ENCODE results near the gene MMP23B. TPM values are rescaled to one million over a fixed set of nuclear protein-coding genes. Genes with fewer than 3 reads are reported as not detected.
A peak's percentile ranks its signal among the peaks of the same experiment; 100 is the strongest.
"Not testable (repeated sequence)": the region's sequence is repeated elsewhere in the genome, so short reads cannot be mapped to it uniquely, and the experiment has no call there.

MMP23B gene
- total RNA-seq, 3 donors from 2014 or later: 7.2 to 8.7 (median 7.4) TPM

DNA sequence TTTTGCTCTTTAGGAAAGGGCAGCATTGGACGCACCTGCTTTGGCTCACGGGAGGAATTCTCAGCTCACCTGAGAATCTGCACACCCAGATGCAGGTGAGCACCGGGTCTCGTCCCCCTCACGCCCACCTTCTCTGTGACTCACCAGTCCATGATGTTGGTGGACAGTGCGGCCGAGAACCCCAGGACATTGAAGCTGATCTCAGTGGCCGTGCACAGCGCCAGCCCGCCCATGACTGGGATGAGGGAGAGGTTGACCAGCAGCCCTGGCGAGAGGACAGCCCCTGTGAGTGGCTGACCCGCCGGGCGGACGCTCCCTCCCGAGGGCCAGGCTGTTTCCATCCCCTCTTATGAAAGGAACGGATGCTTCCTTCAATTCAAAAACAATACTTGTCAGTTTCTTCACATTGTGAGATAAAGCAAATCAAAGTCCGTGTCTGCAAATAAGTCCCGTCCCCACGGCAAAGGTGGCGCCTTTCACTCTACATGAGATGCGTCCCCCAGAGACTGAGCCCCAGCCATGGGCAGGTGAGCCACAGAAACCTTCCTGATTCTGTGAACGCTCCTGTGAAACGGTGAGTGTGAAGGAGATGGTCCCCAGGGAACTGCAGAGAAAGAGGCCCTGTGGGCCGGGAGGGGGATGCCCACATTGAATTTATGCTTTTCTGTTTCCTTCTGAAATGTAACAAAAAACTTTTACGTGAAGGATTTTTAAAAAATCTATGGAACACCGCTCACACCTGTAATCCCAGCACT is 39.6 kb downstream of the MMP23B start:
- TF ChIP-seq, protein P1, sequence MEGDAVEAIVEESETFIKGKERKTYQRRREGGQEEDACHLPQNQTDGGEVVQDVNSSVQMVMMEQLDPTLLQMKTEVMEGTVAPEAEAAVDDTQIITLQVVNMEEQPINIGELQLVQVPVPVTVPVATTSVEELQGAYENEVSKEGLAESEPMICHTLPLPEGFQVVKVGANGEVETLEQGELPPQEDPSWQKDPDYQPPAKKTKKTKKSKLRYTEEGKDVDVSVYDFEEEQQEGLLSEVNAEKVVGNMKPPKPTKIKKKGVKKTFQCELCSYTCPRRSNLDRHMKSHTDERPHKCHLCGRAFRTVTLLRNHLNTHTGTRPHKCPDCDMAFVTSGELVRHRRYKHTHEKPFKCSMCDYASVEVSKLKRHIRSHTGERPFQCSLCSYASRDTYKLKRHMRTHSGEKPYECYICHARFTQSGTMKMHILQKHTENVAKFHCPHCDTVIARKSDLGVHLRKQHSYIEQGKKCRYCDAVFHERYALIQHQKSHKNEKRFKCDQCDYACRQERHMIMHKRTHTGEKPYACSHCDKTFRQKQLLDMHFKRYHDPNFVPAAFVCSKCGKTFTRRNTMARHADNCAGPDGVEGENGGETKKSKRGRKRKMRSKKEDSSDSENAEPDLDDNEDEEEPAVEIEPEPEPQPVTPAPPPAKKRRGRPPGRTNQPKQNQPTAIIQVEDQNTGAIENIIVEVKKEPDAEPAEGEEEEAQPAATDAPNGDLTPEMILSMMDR (IDR thresholded peaks at IDR 0.05): no peak
- ATAC-seq: no peak
- peak in 1 of 3 donors; percentile 42 for DNase-seq
- intact Hi-C loops (cut with DNase I, micrococcal nuclease): no loop called here
- H3K4me3 ChIP-seq: no peak overlapping the region
- no peaks in the 10 kb centered on the region for H3K9me3 ChIP-seq
- H3K4me1 ChIP-seq (ENCODE audit: low read depth): no peaks in the 10 kb centered on the region
- H3K36me3 ChIP-seq (ENCODE audit: low read depth): no peaks in the 10 kb centered on the region

DNA sequence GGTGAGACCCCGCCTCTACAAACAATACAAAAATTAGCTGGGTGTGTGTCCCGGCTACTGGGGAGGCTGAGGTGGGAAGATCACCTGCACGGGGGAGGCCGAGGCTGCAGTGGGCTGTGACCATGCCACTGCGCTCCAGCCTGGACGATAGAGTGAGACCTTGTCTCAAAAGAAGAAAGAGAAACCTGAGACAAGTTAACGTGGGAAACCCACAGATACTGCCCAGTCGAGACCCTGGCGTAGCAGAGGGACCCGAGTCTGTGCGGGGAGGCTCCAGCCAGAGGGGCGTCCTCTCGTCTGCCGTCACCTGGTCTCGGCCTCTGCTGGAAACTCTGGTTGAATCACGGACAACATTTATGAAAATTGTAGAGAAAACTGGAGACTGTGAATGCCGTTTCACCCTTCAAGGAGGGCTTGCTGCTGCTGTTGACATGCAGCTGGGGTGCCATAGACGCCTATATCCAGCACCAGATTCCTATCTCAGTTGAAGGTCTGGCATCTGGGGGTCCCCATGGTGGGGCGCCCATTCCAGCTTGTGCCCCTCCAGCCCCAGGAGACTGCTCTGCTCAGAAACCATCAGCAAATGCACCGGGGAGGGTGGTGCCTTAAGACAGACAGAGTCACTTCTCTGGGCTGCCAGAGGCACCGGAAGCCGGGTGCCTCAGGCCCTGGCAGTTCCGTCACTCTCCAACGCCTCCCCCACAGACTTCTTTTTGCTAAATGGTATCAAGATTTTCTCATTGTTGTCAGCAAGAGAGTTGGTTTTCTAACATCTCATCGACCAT is 40.4 kb downstream of the MMP23B start:
- intact Hi-C loops (cut with DNase I, micrococcal nuclease): no loop called here
- Histone ChIP-seq H3K4me3 (no peak overlapping the region), H3K36me3 (ENCODE audit: low read depth) (no peaks in the 10 kb centered on the region), H3K4me1 (ENCODE audit: low read depth) (no peaks in the 10 kb centered on the region), H3K9me3 (no peaks in the 10 kb centered on the region)
- DNase-seq (peak in 1 of 3 donors; percentile 25), ATAC-seq (no peak)
- TF ChIP-seq, protein P1 (IDR thresholded peaks at IDR 0.05): no peak

DNA sequence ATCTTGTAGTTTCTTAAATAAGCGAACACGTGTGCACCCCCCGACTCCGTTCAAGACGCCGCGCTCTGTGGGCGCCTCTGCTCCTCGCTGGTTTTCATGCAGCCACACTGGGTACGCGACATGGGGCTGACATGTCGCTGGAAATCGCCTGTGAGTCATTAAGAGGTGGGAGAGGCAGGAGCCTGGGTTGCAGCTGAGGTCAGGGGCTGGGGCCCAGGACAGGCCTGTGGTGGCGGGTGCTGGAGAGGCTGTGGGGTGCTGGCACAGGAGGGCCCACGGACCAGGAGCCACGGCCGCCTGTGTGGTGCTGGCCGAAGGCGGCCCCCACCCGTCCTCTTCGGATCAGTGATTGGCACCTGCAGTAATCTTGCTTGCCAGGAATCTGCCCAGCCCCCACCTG is 42.8 kb downstream of the MMP23B start:
- ATAC-seq; H3K9me3 ChIP-seq; H3K36me3 ChIP-seq (ENCODE audit: low read depth); DNase-seq; intact Hi-C loops (cut with DNase I, micrococcal nuclease); H3K4me3 ChIP-seq: not testable (repeated sequence)
- peaks cover 16% of the 10 kb centered on the region for H3K4me1 ChIP-seq (ENCODE audit: low read depth)

DNA sequence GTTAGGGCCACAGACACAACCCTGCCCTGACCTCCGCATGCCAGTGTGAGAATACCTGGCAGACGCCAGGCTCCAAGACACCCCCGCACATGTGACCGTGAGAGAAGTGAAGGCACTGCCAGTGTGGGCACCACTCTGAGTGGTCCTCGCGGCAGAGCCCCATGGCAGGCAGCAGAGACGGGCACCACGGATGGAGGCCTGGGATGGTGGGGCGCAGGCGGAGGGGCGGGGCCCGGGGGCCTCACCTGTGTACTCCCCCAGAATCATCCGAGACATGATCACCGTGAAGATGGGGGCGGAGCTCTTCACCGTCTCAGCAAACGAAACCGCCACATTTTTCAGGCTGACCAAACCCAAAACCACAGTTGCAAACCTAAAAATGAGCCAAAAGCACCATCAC is 43.2 kb downstream of the MMP23B start:
- H3K4me3 ChIP-seq; ATAC-seq; H3K9me3 ChIP-seq; intact Hi-C loops (cut with DNase I, micrococcal nuclease); H3K36me3 ChIP-seq (ENCODE audit: low read depth): not testable (repeated sequence)
- peak in 1 of 3 donors; percentile 51 for DNase-seq
- peaks cover 16% of the 10 kb centered on the region for H3K4me1 ChIP-seq (ENCODE audit: low read depth)

DNA sequence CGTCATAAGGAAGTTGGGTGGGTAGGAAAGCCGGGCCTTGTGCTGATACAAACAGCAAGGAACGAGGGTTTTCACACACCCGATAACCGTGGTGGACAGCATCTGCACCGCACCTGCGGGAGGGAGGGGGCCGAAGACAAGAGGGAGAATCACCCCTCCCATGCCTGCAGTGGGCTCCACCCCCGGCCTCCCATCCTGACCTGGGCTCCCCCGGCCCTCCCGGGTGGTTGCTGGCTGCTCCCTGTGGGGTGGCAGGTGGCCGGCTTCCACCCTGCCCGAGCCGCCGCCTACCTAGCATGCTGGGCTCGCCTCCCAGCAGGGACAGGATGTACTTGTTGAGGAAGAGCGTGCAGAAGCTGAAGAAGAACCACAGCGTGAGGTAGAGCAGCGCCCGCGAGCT is 44.1 kb downstream of the MMP23B start:
- intact Hi-C loops (cut with DNase I, micrococcal nuclease); H3K4me3 ChIP-seq; H3K9me3 ChIP-seq; ATAC-seq; H3K36me3 ChIP-seq (ENCODE audit: low read depth); DNase-seq: not testable (repeated sequence)
- peaks cover 21% of the 10 kb centered on the region for H3K4me1 ChIP-seq (ENCODE audit: low read depth)

DNA sequence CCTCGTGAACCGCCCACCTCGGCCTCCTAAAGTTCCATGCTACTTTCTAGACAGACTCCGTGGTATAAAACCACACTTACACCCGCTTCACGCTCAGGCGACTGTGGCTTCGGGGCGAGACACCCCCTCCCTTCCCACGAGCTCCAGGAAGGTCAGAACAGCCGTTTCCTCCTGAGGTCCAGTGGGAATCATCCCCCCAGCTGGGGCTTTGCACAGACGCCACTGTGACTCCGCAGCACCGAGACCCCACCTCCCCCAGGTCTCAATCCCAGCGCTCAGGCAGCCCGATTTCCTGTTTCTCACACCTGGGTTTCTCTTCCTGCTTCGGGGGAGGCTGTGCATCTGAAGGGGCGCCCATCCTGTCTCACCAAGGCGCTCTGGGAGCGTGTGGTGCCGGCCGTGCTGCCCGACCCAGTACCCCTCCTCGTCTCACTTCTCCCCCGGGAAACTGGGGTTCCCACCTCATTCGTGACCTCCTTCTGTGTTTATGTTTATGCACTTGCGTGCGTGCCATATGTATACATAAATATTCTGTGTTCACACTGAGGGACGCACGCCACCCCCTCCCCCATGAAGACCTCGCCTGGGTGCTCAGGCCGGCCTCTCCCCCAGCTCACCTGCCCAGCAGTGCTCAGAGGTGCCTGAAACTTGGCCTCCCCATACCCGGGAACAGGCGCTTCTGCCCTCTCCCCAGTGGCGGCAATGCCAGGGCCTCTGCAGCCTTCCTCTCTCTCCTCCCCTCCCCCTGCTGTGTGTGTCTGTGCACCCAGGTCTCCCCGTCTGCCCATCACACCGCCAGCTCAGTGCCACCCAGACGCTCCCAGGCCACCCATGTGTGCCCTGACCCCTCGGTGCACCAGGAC is 46.0 kb downstream of the MMP23B start:
- Histone ChIP-seq H3K9me3 (no peaks in the 10 kb centered on the region), H3K4me3 (no peak overlapping the region), H3K4me1 (ENCODE audit: low read depth) (peaks cover 23% of the 10 kb centered on the region), H3K36me3 (ENCODE audit: low read depth) (no peaks in the 10 kb centered on the region)
- ATAC-seq: peak; percentile 58
- DNase-seq: peak; percentile 51 to 75 (median 54)
- intact Hi-C loops (cut with DNase I, micrococcal nuclease): no loop called here
- TF ChIP-seq, protein P1 (IDR thresholded peaks at IDR 0.05): no peak
